HG03571 (cell line): ENCODE measurements around the gene SMG1.
"Not testable (repeated sequence)": the region's sequence is repeated elsewhere in the genome, so short reads cannot be mapped to it uniquely, and the experiment has no call there.

Experiments used
- ATAC-seq: cut with Tn5 transposase; IDR thresholded peaks from one replicate; pipeline ENCODE4 v1.9.1; 2021; ENCODE audit not compliant: unreplicated experiment

The SMG1 gene

DNA sequence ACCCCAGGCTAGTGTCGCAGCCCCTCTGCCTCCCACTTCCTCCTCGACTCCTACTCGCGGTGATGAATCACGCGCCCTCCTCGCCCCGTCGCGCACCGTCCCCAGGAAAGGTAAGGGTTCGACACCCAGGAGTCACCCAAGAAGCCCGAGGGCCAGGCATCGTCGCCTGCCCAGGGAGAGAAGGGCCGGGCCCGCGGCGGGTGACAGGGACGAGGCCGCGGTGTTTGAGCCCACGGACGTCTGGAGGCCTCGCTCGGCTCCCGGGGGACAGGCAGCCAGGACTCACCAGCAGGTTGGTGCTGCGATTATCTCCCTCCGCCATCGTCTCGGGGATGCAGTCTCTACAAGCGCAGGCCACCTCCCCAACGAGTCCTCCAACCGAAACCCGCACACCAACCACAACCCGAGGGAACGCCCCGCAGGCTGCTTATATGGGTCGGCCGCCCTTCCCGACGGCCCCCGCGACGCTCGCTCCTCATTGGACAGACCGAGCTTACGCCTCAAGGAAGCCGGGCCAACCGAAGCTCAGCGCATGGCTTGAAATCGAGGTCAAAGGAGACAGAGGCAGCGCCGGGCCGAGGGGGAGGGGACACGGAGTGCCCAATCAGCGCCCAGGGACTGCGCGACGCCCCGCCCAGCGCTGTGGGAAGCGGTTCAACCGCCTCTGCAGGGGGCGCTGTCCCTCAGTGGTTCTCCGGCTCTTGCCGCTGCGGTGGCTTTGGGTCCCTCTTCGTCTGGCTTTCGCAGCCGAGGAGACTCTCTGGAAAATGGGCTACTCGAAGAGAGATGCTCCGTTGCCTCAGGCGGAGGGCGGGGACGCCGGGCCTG is 124.8 kb downstream of the SMG1 start, which contains the start of gene ARL6IP1:
TSS of gene ARL6IP1 (minus strand) at position 405 of the 828 bp plus-strand sequence. CDS start at position 322, 83 bp downstream.
- peak; percentile 93 for ATAC-seq

DNA sequence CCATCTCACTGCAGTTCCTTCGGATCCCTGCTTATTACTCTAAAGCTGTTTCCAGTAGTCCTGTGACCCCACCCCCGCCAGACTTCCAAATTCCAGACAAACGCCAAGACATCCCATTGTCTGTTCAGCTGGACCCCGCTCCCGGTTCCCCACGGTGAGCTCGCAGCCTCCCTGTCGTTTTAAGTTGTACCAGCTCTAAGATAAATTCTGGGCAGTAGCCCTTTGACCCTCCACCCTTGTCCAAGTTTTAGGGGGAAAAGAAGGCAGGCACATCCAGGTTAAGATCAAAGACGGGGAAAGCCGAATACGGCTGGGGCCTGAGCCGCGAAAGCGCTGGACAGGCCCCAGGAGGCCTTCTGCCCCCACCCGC is 125.4 kb downstream of the SMG1 start:
- ATAC-seq, result no peak

DNA sequence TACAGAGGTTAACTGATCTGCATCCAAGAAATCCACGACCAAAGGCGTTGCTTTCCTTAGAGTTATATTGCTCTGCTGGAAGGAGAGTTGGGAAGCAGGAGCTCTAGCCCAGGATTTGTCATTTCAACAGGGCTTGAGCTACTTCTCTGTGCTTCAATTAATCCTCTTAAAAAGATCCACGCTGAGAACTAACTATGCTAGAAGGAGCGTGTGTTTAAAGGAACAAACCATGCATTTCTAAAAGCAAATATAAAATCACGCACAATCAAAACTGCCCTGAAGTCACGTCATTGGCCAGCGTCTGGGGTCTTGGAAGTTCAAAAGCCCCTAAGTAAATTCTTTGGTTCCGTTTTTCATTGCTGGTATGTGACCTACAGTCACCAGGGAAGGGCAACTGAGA is 125.9 kb downstream of the SMG1 start:
- no peak for ATAC-seq

DNA sequence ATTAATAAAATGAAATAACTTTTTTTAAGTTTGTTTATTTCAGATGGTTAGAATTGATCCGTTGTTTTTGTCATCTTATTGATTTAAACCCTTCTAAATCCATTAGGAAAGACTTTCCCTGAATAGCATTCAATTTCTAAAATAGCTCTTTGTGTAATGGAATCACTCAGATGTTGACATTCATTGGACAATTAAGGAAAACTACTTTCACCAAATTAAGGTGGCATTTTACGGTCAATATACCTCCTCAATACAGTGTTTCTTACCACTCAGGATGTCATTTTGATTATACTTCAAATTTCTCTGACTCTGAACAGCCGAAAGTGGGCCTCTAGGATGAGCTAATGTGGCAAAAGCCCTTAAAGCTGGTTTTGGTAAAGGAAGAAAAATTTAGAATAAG is 126.7 kb downstream of the SMG1 start:
- ATAC-seq, result no peak

DNA sequence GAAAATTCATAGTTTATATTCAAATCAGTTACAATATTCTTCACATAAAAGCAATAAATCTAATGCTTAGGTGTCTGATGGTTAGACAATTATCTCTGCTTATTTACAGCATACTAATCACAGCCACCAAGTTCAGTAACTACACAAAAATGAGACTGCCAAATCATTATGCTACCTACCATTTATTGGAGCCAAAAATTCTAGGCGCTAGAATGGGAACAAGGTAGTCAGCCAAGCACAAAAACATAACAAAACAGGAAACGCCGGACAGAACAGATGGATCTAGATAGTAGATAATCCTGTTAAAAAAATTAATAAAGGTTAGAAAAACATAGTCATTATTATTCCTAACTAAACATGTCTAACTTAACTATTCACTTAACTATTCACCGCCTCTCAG is 128.5 kb downstream of the SMG1 start:
- ATAC-seq, result no peak

DNA sequence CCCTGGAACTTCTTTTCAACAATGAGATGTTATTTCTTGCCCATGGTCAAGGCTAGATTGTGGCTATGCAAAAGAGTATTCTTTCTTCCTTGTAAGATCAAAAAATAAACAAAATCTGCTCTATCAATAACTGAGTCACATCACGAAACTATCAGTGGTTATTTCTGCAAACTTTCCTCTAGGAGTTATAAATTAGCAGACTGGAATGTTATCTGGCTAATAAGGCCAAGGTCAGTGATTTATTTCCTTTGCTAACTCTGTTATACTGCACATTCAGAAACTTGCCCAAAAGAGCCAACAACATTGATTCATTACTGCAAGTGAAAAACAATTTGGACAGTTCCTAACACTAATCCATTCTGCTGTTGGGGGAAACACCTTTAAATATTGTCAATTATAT is 129.8 kb downstream of the SMG1 start:
- no peak for ATAC-seq

DNA sequence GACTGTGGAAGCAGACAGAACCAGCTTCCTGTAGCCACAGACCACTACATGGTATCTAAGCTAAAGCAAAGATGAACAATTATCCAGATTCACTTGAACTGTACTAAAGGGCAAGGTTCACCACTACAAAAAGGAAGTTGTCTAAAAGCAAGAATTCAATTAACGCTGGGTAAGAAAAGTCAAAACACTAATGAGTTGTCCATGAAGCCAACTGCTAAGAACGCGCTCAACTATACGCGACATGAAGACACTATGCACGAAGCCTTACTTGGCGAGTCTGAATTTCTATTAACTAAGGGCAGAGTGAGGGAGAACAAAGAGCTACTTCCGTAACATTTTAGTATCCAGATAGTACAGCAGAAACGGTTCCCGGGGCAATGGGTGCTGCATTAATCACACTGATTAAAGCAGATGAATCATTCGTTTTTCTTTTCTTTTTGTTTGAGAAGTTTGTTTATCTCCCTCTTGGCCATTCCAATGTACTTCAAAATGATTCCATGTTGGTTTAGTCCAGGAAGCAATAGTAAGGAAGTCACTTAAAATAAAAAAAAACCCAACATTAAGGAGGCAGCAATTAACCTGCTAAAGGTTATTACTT is 133.3 kb downstream of the SMG1 start:
- ATAC-seq, result no peak

DNA sequence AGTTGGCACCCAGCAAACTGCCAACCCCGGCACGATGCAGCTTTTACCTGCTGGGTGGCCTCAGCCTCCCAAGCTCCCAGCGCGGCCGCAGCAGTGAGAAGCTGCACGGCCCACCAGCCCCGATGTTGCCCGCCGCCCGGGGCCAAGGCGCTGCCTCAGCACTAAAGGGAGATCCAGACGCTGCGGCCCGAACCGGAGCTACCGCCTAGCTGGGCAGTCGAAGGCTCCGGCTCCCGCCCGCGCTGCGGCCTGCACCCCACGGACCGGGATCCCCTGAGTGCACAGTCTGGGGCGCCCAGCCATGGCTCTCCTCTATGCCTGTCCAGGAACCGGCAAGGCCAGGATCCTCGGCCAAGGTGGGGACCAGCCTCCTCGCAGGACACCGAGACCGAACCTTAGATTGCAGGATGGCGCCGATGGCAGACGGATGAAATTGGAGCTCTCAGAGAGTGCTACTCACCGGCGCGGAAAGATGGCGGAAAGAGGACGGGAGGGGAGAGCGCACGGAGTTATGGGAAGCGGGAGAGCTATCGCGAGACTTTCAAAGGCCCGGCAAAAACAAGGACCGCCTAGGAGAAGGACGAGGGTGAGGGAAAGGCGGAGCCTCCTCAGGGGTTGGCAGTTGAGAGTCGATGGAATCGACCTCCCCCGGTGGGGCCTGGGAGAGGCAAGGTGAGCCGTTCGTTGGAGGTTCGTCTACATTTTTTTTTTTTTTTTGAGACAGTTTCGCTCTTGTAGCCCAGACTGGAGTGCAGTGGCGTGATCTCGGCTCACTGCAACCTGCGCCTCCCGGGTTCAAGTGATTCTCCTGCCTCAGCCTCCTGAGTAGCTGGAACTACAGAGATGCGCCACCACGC is 136.1 kb downstream of the SMG1 start, which contains the start of gene RPS15A:
TSS of gene RPS15A (minus strand) at position 485 of the 857 bp plus-strand sequence. CDS start 1,221 bp downstream, outside the sequence.
- ATAC-seq, result peak; percentile 78

DNA sequence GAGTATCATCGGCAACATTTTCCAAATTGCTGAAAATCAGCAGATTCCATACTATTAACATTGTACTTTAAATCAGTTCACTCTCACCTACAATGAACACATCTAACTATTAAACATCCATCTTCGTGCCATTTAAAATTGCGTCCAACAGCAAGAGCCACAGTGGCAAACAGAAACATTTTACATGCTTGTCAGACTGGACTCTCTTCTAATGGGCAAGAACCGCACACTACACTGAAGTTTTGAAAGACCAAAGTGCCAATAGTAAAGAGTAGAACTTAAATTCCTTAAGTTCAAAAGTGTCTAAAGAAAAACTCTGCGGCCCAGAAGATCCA is 136.7 kb downstream of the SMG1 start:
- ATAC-seq, result no peak

DNA sequence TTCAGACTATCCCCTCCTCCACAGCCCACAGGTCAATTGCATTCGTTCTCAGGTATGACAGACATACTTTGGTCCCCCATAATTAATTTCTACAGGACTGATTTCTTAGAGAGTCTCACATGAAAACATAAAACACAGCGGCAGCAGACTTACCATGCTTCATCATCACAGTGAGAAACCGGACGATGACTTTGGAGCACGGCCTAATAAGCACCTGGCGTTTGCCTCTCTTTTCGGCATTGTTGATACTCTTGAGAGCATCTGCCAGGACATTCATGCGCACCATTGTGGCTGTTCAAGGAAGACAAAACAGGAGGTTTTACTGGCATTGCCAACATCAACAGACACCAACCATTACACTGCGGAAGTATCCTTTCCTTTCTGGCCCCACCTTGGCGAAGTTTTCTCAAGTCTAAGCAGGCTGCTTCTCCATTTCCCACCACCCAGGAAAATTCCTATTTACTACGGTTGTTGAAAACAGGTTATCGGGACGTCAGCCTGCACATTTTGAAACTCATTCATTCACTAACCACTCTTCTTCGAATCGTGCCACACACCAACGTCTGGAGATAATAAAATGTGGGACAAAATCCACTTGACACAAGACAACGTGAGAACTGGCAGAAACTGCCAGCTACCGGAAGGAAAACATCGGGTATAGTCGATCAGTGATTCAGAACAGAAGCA is 137.2 kb downstream of the SMG1 start:
- ATAC-seq, result no peak

DNA sequence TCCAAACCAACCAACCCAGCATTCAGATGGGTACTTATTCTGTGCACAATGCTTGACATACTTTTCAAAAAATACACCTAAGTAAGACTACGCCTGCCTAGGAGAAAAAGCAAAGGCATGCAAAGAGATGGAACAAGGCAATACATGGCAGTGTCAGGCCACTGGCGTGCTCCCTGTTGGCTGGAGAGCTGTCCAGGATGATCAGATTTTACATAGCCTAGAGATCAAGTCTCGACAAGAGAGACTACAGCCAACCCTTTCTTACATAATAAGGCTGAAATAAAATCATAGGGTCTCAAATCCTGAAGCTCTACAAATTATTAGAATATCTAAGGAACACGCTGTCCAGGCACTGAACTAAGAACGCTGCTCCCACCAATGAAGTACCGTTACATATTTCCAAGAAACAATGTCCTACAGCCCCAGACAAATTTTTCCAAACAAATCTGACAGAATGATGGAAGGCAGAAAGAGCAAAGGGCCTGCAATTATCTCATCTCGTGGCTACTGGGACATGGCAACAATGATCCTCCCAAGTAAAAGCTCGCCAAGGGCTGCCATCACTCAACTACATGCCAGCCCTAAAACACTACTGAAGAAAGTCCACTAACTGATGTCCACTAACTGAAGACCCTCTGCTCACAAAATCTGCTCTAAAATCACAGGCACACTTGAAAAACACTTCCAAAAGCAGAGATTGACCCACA is 141.1 kb downstream of the SMG1 start:
- ATAC-seq, result no peak

DNA sequence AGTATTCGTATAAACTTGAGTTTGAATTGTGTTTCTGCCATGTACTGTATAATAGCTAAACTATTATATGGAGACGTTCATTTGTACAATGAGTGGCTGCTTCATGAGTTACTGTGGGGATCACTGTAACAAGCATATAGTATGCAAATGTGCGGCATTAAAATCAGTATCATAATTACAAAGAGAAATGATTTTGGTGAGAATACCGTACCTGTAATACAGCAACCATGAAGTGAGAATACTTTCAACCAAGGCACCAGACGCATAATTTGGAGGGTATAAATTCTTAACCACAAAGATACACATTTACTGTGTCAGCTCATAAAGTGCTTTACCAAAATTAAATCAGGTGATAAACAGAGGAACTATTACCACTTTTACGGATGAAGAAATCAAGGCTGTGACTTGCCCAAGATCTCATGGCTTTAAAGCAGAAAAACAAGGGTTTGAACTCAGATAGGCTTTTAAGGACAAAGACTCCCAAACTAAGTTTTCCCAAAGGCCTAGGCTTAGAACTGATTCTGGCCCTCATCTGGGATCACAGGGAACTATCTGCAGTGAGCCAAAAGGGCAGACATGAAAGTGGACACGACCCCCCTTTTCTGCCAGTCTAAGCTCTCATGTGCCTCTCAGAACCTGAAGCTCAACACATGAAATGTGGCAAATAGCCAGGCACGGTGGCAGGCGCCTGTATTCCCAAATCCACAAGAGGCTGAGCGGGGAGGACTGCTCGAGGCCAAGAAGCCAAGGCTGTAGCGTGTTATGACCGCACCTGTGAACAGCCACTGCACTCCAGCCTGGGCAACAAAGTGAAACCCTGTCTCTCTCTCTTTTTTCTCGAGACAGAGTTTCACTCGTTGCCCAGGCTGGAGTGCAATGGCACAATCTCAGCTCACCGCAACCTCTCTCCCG is 142.5 kb downstream of the SMG1 start:
- no peak for ATAC-seq

DNA sequence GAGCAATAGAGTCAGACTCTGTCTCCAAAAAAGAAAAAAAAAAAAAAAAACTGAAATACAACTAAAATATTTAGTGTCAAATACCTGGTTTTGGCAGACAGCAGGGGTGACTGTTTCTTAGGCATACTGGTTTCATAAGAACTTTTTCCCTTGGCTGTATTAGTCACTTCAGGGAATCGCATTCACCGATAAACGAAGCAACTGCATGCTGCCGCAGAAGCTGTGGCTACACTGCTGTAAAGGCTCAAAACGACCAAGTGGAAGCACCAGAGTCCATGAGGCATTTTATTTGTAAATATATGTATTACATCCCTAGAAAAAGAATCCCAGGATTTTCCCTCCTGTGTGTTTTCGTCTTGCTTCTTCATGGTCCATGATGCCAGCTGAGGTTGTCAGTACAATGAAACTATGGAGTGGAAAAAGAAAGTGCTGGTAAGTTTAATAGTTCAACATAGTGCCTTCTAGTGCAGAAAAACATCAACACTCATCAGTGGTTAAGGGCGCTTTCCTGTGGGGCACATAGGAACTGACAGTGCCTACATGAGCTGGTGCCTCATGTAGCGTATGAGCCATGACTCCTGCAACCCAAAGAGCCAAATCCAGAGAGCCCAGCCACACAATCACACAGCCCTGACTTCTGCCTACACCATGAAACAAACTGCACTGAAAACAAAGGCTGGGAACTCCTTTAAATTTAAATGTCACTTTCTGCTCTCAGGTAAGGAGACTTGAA is 143.3 kb downstream of the SMG1 start:
- ATAC-seq, result no peak

DNA sequence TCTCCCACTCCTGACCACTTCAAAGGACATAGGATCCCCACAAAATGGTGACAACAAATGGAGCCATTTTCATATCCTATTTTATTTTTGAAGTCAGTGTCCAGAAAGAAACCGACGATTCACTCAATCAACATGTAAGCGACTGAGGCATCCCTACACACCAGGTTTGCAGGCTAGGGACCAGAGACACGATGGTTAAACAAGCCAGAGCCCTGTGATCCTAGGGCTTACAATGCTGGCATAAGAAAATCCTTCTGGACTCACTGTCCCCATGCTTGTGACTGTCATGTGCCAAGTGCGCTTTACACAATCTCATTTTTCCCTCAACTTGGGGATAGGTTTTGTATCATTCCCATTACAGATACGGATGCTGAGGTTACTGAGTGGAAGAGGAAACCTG is 145.0 kb downstream of the SMG1 start:
- not testable (repeated sequence) for ATAC-seq

DNA sequence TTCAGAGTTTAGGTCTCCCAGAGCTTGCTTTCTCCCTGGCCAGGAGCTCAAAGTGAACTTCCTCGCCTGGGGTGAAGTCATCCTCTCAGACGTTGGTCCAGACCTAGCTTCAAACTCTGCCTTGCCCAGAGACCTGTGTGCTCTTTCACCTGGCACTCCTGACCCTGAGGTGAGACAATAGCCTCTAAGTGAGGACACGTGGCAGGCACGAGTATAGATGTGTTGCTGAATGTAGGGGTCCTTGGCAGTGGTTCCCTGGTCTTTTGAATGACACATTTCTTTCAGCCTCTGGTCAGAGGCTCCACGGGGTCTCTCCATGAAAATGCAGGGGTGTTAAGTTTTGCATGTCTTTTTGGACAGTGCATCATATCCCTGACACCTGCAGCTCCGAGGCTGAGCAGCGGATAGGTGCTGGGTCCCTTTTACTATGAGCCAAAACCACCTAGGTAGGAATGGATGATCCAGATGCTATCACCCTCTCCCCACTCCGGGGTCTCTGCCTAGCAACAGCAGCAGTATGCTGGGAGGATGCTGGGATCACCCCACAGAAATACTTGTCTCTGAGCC is 145.7 kb downstream of the SMG1 start:
- not testable (repeated sequence) for ATAC-seq

DNA sequence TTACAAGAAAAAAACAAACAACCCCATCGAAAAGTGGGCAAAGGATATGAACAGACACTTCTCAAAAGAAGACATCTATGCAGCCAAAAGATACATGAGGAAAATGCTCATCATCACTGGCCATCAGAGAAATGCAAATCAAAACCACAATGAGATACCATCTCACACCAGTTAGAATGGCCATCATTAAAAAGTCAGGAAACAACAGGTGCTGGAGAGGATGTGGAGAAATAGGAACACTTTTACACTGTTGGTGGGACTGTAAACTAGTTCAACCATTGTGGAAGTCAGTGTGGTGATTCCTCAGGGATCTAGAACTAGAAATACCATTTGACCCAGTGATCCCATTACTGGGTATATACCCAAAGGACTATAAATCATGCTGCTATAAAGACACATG is 148.5 kb downstream of the SMG1 start:
- not testable (repeated sequence) for ATAC-seq

DNA sequence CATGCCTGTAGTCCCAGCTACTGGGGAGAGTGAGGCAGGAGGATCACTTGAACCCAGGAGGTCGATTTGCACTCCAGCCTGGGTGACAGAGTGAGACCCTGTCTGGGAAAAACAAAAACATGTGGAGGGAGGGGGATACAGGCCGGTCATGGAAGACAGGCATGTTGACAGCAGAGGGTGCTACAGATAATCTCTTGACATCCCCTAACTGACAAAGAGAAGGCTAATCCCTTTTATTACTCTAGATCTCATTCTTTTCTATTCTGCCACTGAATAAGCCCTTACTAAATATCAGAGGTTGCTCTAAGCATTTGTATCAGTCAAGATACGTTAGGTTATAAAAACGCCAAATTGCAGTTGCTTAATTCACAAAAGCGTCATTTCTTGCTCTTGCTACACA is 149.9 kb downstream of the SMG1 start:
- not testable (repeated sequence) for ATAC-seq

DNA sequence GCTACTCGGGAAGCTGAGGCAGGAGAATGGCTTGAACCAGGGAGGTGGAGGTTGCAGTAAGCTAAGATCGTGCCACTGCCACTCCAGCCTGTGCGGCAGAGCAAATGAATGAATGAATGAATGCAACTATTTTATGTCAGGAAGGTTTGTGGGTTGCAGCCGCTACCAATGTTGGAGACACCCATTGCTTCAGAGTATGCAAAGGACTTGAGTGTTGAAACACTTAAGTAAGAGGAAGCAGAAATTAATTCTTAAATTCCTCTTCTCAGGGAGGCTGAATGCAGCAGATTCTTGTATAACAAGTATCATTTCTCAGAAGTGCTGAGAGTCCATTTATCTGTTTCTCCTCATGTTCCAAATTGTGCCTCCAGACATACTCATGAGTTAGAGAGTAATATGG is 151.6 kb downstream of the SMG1 start:
- not testable (repeated sequence) for ATAC-seq
